H9 (cell line): Measurements from ENCODE around the gene C17orf75. TPM values are rescaled to one million over a fixed set of nuclear protein-coding genes. Genes with fewer than 3 reads are reported as not detected.

Source experiments
- DNase-seq: peaks from one replicate; pipeline ENCODE4 v3.0.0-alpha.2; 2017
- H2AFZ ChIP-seq: one replicate; pipeline ENCODE4 v1.6.1; 2013; ENCODE audit warnings: mild to moderate bottlenecking, low read length, control low read depth, moderate library complexity
- H2AK5ac ChIP-seq: 2 replicates; pipeline ENCODE4 v1.6.1; 2013; ENCODE audit warnings: low read length, control low read depth, mixed read lengths; ENCODE audit not compliant: insufficient read length
- H2BK120ac ChIP-seq: one replicate; pipeline ENCODE4 v1.6.1; 2013; ENCODE audit warnings: low read depth, mild to moderate bottlenecking, low read length, control low read depth, inconsistent platforms; ENCODE audit not compliant: poor library complexity, severe bottlenecking
- H2BK12ac ChIP-seq: 2 replicates; pipeline ENCODE4 v1.6.1; 2013; ENCODE audit warnings: low read length, control low read depth, mixed read lengths, low read depth; ENCODE audit not compliant: insufficient read length
- H2BK15ac ChIP-seq: 2 replicates; pipeline ENCODE4 v1.6.1; 2013; ENCODE audit warnings: low read depth, low read length, control low read depth
- H2BK20ac ChIP-seq: one replicate; pipeline ENCODE4 v1.6.1; 2013; ENCODE audit warnings: low read depth, mild to moderate bottlenecking, low read length, control low read depth, inconsistent platforms; ENCODE audit not compliant: poor library complexity, severe bottlenecking
- H2BK5ac ChIP-seq: 2 replicates; pipeline ENCODE4 v1.6.1; 2013; ENCODE audit warnings: low read length, control low read depth, mixed read lengths; ENCODE audit not compliant: insufficient read length
- H3K14ac ChIP-seq: 2 replicates; pipeline ENCODE4 v1.6.1; 2013; ENCODE audit warnings: low read length, control low read depth; ENCODE audit not compliant: insufficient read depth
- H3K18ac ChIP-seq: 2 replicates; pipeline ENCODE4 v1.6.1; 2013; ENCODE audit warnings: low read depth, mild to moderate bottlenecking, mixed read lengths, low read length, control low read depth; ENCODE audit not compliant: insufficient read length
- H3K23ac ChIP-seq: 2 replicates; pipeline ENCODE4 v1.6.1; 2013; ENCODE audit warnings: low read length, control low read depth, mixed read lengths, low read depth; ENCODE audit not compliant: insufficient read length
- H3K23me2 ChIP-seq: 2 replicates; pipeline ENCODE4 v1.6.1; 2013; ENCODE audit warnings: low read depth, mild to moderate bottlenecking, mixed read lengths, low read length, control low read depth; ENCODE audit not compliant: insufficient read length, poor library complexity, severe bottlenecking
- H3K27ac ChIP-seq: 2 replicates; pipeline ENCODE4 v1.5.1; 2013; ENCODE audit warnings: low read length, control low read depth, mixed read lengths, low read depth; ENCODE audit not compliant: insufficient read length
- H3K27me3 ChIP-seq: 2 replicates; pipeline ENCODE4 v1.6.1; 2013; ENCODE audit warnings: low read length, control low read depth, inconsistent platforms; ENCODE audit not compliant: insufficient read depth
- H3K4ac ChIP-seq: 2 replicates; pipeline ENCODE4 v1.6.1; 2013; ENCODE audit warnings: low read depth, mild to moderate bottlenecking, control low read depth, inconsistent platforms, low read length, moderate library complexity
- H3K4me1 ChIP-seq: 2 replicates; pipeline ENCODE4 v1.6.1; 2013; ENCODE audit warnings: low read length, control low read depth, inconsistent platforms; ENCODE audit not compliant: insufficient read depth
- H3K4me2 ChIP-seq: 2 replicates; pipeline ENCODE4 v1.6.1; 2013; ENCODE audit warnings: low read length, control low read depth, mixed read lengths; ENCODE audit not compliant: insufficient read length, insufficient read depth
- H3K56ac ChIP-seq: 2 replicates; pipeline ENCODE4 v1.6.1; 2013; ENCODE audit warnings: low read depth, mild to moderate bottlenecking, mixed read lengths, low read length, control low read depth; ENCODE audit not compliant: insufficient read length
- H3K79me1 ChIP-seq: 2 replicates; pipeline ENCODE4 v1.6.1; 2013; ENCODE audit warnings: low read depth, mild to moderate bottlenecking, moderate library complexity, low read length, control low read depth, inconsistent platforms; ENCODE audit not compliant: insufficient read depth, poor library complexity, severe bottlenecking
- H3K79me2 ChIP-seq: 2 replicates; pipeline ENCODE4 v1.6.1; 2013; ENCODE audit warnings: low read length, control low read depth, inconsistent platforms; ENCODE audit not compliant: insufficient read depth
- H3K9ac ChIP-seq: 2 replicates; pipeline ENCODE4 v1.6.1; 2013; ENCODE audit warnings: low read length, control low read depth, mixed read lengths; ENCODE audit not compliant: insufficient read length; ENCODE audit errors: extremely low read depth
- H3K9me3 ChIP-seq: one replicate; pipeline ENCODE4 v1.6.1; 2013; ENCODE audit warnings: low read depth, low read length, inconsistent platforms; ENCODE audit not compliant: control insufficient read depth
- H3T11ph ChIP-seq: one replicate; pipeline ENCODE4 v1.6.1; 2013; ENCODE audit warnings: mild to moderate bottlenecking, low read length, control low read depth, inconsistent platforms
- H4K20me1 ChIP-seq: one replicate; pipeline ENCODE4 v1.6.1; 2013; ENCODE audit not compliant: control insufficient read depth, insufficient read length, insufficient read depth
- H4K5ac ChIP-seq: 2 replicates; pipeline ENCODE4 v1.6.1; 2013; ENCODE audit warnings: low read depth, mild to moderate bottlenecking, mixed read lengths, low read length, control low read depth; ENCODE audit not compliant: insufficient read length
- H4K8ac ChIP-seq: replicated peaks from 2 replicates; pipeline ENCODE4 v1.6.1; 2013; ENCODE audit warnings: low read length, control low read depth, mixed read lengths, low read depth; ENCODE audit not compliant: insufficient read length
- H4K91ac ChIP-seq: 2 replicates; pipeline ENCODE4 v1.6.1; 2013; ENCODE audit warnings: low read depth, mild to moderate bottlenecking, moderate library complexity, mixed read lengths, low read length, control low read depth; ENCODE audit not compliant: insufficient read length
- H3K27ac Mint-ChIP-seq, 3 experiments: 2 replicates in 2 of 3; 3 replicates in 1 of 3; pipeline ENCODE4 v1.8.0; 2020 to 2021; ENCODE audit warnings: mixed read lengths in 3 of 3, mild to moderate bottlenecking in 1 of 3, moderate library complexity in 1 of 3
- H3K27me3 Mint-ChIP-seq: 2 replicates; pipeline ENCODE4 v1.8.0; 2021; ENCODE audit warnings: low read depth, mild to moderate bottlenecking, moderate library complexity, mixed read lengths
- H3K36me3 Mint-ChIP-seq, 3 experiments: 2 replicates in 2 of 3; 3 replicates in 1 of 3; pipeline ENCODE4 v1.8.0; 2020 to 2021; ENCODE audit warnings: low read depth in 3 of 3, mixed read lengths in 3 of 3; ENCODE audit not compliant: insufficient read depth in 1 of 3
- H3K4me1 Mint-ChIP-seq, 2 experiments: 2 replicates each; pipeline ENCODE4 v1.8.0; 2020; ENCODE audit warnings: mixed read lengths in 2 of 2
- H3K4me3 Mint-ChIP-seq, 2 experiments: 2 replicates in 1 of 2; 3 replicates in 1 of 2; pipeline ENCODE4 v1.8.0; 2020 to 2021; ENCODE audit warnings: mild to moderate bottlenecking in 2 of 2, mixed read lengths in 2 of 2, moderate library complexity in 1 of 2
- H3K9me3 Mint-ChIP-seq, 2 experiments: 2 replicates in 1 of 2; 3 replicates in 1 of 2; pipeline ENCODE4 v1.8.0; 2020; ENCODE audit warnings: mild to moderate bottlenecking in 2 of 2, mixed read lengths in 2 of 2, moderate library complexity in 1 of 2
- WGBS: extraction: QIAGEN DNeasy Blood & Tissue Kit; methylation state at CpG from one replicate; pipeline ENCODE4 v1.1.7; 2013; ENCODE audit warnings: missing lambda C conversion rate, low lambda C conversion rate, mixed read lengths; ENCODE audit not compliant: insufficient read length; ENCODE audit errors: extremely low coverage; 5-methylcytosine and 5-hydroxymethylcytosine counted together
- total RNA-seq: library from RNA; stranded (reverse); gene quantifications from 2 replicates; pipeline ENCODE4 v1.2.1, GENCODE V29; 2021
- TF ChIP-seq, protein P1 (sequence below): fragments of 200-600 bp; sonication (generic); conservative IDR thresholded peaks from 3 replicates; pipeline ENCODE4 v1.8.0; 2021; ENCODE audit warnings: antibody characterized with exemption, mild to moderate bottlenecking

Gene C17orf75
- total RNA-seq, 1 experiment from 2014 or later, result 40.4 TPM

DNA sequence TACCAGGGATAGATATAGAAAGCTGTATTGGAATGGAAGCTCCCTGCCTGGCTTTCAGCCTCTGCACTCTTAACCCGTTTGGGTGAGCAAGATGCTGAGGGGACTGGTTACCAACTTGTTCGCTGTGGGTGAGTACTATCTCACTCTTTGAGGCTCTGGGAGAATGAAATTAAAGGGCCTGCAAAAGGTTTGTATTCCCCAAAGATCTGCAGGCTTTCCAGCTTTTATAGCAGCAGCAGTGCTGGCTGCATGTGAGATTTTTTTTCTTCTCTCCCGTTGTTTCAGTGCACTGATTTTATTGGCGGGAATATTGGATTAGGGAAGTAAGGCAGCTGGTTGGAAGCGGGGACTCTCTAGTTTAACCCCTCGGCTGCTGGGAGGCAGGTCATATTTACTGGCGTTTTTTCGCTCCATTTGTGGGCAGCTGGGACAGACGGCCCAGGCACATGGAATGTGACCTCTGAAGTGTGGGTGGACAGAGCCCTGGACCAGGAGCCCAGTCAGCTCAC lies 30.9 kb downstream of the C17orf75 start:
- Histone ChIP-seq H3K9ac (no peak overlapping the region), H3T11ph (no peak overlapping the region), H2BK12ac (no peak overlapping the region), H4K8ac (no peak overlapping the region), H3K9me3 (no peaks in the 10 kb centered on the region), H3K79me1 (no peaks in the 10 kb centered on the region), H2BK15ac (no peak overlapping the region), H3K18ac (no peak overlapping the region), H3K79me2 (no peaks in the 10 kb centered on the region), H3K27me3 (no peaks in the 10 kb centered on the region), H3K56ac (no peak overlapping the region), H3K4me2 (peak overlapping the region; percentile 21), H3K14ac (no peak overlapping the region), H3K27ac (no peak overlapping the region), H2AK5ac (no peak overlapping the region), H2BK5ac (no peak overlapping the region), H3K23ac (no peak overlapping the region), H4K5ac (no peak overlapping the region), H2BK20ac (no peak overlapping the region), H3K4me1 (peaks cover 15% of the 10 kb centered on the region), H4K20me1 (no peaks in the 10 kb centered on the region), H2AFZ (no peak overlapping the region), H4K91ac (no peak overlapping the region), H2BK120ac (no peak overlapping the region), H3K23me2 (no peaks in the 10 kb centered on the region), H3K4ac (no peak overlapping the region)
- H3K4me1 Mint-ChIP-seq, result peaks cover 37 to 40% of the 10 kb centered on the region in 2 experiments
- H3K27me3 Mint-ChIP-seq, result peaks cover 5% of the 10 kb centered on the region
- no peaks in the 10 kb centered on the region for H3K9me3 Mint-ChIP-seq
- TF ChIP-seq, protein P1, sequence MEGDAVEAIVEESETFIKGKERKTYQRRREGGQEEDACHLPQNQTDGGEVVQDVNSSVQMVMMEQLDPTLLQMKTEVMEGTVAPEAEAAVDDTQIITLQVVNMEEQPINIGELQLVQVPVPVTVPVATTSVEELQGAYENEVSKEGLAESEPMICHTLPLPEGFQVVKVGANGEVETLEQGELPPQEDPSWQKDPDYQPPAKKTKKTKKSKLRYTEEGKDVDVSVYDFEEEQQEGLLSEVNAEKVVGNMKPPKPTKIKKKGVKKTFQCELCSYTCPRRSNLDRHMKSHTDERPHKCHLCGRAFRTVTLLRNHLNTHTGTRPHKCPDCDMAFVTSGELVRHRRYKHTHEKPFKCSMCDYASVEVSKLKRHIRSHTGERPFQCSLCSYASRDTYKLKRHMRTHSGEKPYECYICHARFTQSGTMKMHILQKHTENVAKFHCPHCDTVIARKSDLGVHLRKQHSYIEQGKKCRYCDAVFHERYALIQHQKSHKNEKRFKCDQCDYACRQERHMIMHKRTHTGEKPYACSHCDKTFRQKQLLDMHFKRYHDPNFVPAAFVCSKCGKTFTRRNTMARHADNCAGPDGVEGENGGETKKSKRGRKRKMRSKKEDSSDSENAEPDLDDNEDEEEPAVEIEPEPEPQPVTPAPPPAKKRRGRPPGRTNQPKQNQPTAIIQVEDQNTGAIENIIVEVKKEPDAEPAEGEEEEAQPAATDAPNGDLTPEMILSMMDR, result no peak
- H3K4me3 Mint-ChIP-seq, result peak overlapping the region; percentile 10 to 30; a peak in 4 of 5 replicates
- peak overlapping the region; percentile 34 to 54 (median 48); a peak in 4 of 7 replicates for H3K27ac Mint-ChIP-seq
- WGBS, result no CpG with 5 or more reads among the region's 9 CpGs
- no peak for DNase-seq
- peaks cover 5 to 24% (median 8%) of the 10 kb centered on the region in 3 experiments; a peak in 4 of 7 replicates for H3K36me3 Mint-ChIP-seq
